ENCODE data around the gene CRISP2. TPM values are rescaled to one million over a fixed set of nuclear protein-coding genes. Genes with fewer than 3 reads are reported as not detected.

CRISP2 gene
- total and polyA plus RNA-seq, 2 of the 8 experiments (the other 6 are each of a cell fraction or from before 2014, with no cell fraction given), result 0.06 TPM; not detected in 1

GRCh38 chr6:49739423-49739822 is 26.1 kb upstream of the CRISP2 start:
- H3K27ac ChIP-seq (ENCODE audit: low read depth, low read length), result no peak overlapping the region
- H4K20me1 ChIP-seq (replicated peaks in 1 of 2; ENCODE audit: control insufficient read depth in 1 of 2, insufficient read depth in 2 of 2, low read length in 2 of 2), result no peaks in the 10 kb centered on the region
- no peak overlapping the region for H4K8ac ChIP-seq (ENCODE audit: extremely low read depth, insufficient read depth, low read length)
- H2BK120ac ChIP-seq (replicated peaks; ENCODE audit: low read depth, low read length), result no peak overlapping the region
- H3K23ac ChIP-seq (ENCODE audit: insufficient read length), result no peak overlapping the region
- no peak overlapping the region for H2BK15ac ChIP-seq (ENCODE audit: low read length)
- no peaks in the 10 kb centered on the region for H3K4me1 ChIP-seq (replicated peaks in 1 of 4; ENCODE audit: control insufficient read depth in 3 of 4, insufficient read depth in 4 of 4, low read length in 3 of 4)
- no peak overlapping the region for H2BK5ac ChIP-seq (ENCODE audit: low read depth, low read length)
- 86% methylated on average over 2 of the region's 2 CpGs; no CpG with 5 or more reads in 1 of the 2 experiments for WGBS, 2 experiments (ENCODE audit: extremely low coverage in 1 of 2, insufficient coverage in 1 of 2, insufficient read length in 1 of 2, insufficient replicate concordance in 2 of 2, low coverage in 1 of 2, low lambda C conversion rate in 2 of 2, missing lambda C conversion rate in 1 of 2)
- no peak overlapping the region for H3K4ac ChIP-seq (replicated peaks; ENCODE audit: insufficient read length, low read depth, low read length)
- CTCF ChIA-PET (ENCODE audit: partially characterized antibody), result interaction anchor here (0.5 to 1.5 kb wide), 5 partner anchors 10 to 108 kb away, joined by 3 to 4 read pairs (median 4); no protein-coding TSS in a partner anchor
- H4K91ac ChIP-seq (replicated peaks; ENCODE audit: insufficient read length, low read length), result no peak overlapping the region
- H3K79me1 ChIP-seq (ENCODE audit: low read depth, low read length), result no peaks in the 10 kb centered on the region
- H4K5ac ChIP-seq (ENCODE audit: insufficient read length, low read depth, low read length), result no peak overlapping the region
- H3K27me3 ChIP-seq (replicated peaks in 1 of 4; ENCODE audit: control insufficient read depth in 3 of 4, extremely low read depth in 1 of 4, insufficient read depth in 3 of 4, low read length in 3 of 4), result no peaks in the 10 kb centered on the region
- DNase-seq (ENCODE audit: low read depth in 1 of 2, low spot score in 2 of 2), result no peak
- H3K36me3 ChIP-seq (ENCODE audit: control insufficient read depth in 2 of 4, insufficient read depth in 4 of 4, low read length in 3 of 4), result no peaks in the 10 kb centered on the region
- no peak overlapping the region for H2BK12ac ChIP-seq (ENCODE audit: low read depth, low read length)
- POLR2A ChIA-PET (ENCODE audit: partially characterized antibody), result no interaction called here
- H3K14ac ChIP-seq (ENCODE audit: insufficient read length), result no peak overlapping the region
- no peak overlapping the region for H3K4me2 ChIP-seq (ENCODE audit: insufficient read depth in 1 of 2, low read depth in 2 of 2, low read length in 2 of 2)
- no peak overlapping the region for H3K56ac ChIP-seq (replicated peaks; ENCODE audit: insufficient read length, low read depth, low read length)
- no peak overlapping the region for H2AK5ac ChIP-seq (ENCODE audit: low read depth, low read length)
- H3K23me2 ChIP-seq (ENCODE audit: low read depth, low read length), result no peaks in the 10 kb centered on the region; the same call in 1 of the 2 replicates
- no peak overlapping the region for H2BK20ac ChIP-seq (ENCODE audit: low read length)
- H3K18ac ChIP-seq (ENCODE audit: extremely low read depth, low read length), result no peak overlapping the region
- no peaks in the 10 kb centered on the region for H3K9me3 ChIP-seq (ENCODE audit: insufficient read depth in 2 of 2, low read depth in 1 of 2, low read length in 1 of 2)
- no peak overlapping the region for H3K4me3 ChIP-seq (ENCODE audit: extremely low read depth in 1 of 4, insufficient read depth in 2 of 4, low read depth in 3 of 4, low read length in 4 of 4)
- FAIRE-seq, result no peak
- H3K79me2 ChIP-seq (ENCODE audit: control insufficient read depth in 1 of 2, insufficient read depth in 2 of 2, low read length in 2 of 2), result no peaks in the 10 kb centered on the region
- H3K9ac ChIP-seq (replicated peaks in 1 of 4; ENCODE audit: extremely low read depth in 1 of 4, low read depth in 3 of 4, low read length in 3 of 4), result no peak overlapping the region
- no peak overlapping the region for H2AFZ ChIP-seq (ENCODE audit: low read length)
- TF ChIP-seq TAF1 (IDR thresholded peaks at IDR 0.05; ENCODE audit: low read depth, low read length) (no peak), SP2 (IDR thresholded peaks at IDR 0.05; ENCODE audit: low read length) (no peak), ZNF274 (IDR thresholded peaks at IDR 0.05; ENCODE audit: borderline replicate concordance, extremely low read depth, low read length) (no peak), GTF2F1 (IDR thresholded peaks at IDR 0.05; ENCODE audit: borderline replicate concordance, low read depth, low read length) (no peak), POLR2A (IDR thresholded peaks at IDR 0.05; ENCODE audit: control extremely low read depth in 1 of 2, low read depth in 2 of 2, low read length in 2 of 2) (no peak), EGR1 (IDR thresholded peaks at IDR 0.05; ENCODE audit: borderline replicate concordance, low read depth, low read length) (no peak), NANOG (IDR thresholded peaks at IDR 0.05; ENCODE audit: insufficient read depth, low read depth, low read length, poor library complexity, severe bottlenecking) (no peak), RNF2 (IDR thresholded peaks at IDR 0.05; ENCODE audit: borderline replicate concordance, low read depth, low read length, missing control alignments, poor library complexity, severe bottlenecking) (no peak), TCF12 (IDR thresholded peaks at IDR 0.05; ENCODE audit: low read depth, low read length) (no peak), MAX (IDR thresholded peaks at IDR 0.05) (no peak), SUZ12 (IDR thresholded peaks at IDR 0.05; ENCODE audit: low read length) (no peak), SIX5 (IDR thresholded peaks at IDR 0.05; ENCODE audit: low read depth, low read length) (no peak), CEBPB (IDR thresholded peaks at IDR 0.05; ENCODE audit: low read depth, low read length) (no peak)
- TF ChIP-seq, protein P1, sequence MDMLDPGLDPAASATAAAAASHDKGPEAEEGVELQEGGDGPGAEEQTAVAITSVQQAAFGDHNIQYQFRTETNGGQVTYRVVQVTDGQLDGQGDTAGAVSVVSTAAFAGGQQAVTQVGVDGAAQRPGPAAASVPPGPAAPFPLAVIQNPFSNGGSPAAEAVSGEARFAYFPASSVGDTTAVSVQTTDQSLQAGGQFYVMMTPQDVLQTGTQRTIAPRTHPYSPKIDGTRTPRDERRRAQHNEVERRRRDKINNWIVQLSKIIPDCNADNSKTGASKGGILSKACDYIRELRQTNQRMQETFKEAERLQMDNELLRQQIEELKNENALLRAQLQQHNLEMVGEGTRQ (IDR thresholded peaks at IDR 0.05; ENCODE audit: low read length), result no peak

Measured in H1 (cell line).